Measurements from ENCODE around the gene BAZ2B. TPM values are rescaled to one million over a fixed set of nuclear protein-coding genes. Genes with fewer than 3 reads are reported as not detected.
A peak's percentile ranks its signal among the peaks of the same experiment; 100 is the strongest.

Gene BAZ2B
- polyA plus RNA-seq, 2 donors = 12.5 to 18.3 TPM

DNA sequence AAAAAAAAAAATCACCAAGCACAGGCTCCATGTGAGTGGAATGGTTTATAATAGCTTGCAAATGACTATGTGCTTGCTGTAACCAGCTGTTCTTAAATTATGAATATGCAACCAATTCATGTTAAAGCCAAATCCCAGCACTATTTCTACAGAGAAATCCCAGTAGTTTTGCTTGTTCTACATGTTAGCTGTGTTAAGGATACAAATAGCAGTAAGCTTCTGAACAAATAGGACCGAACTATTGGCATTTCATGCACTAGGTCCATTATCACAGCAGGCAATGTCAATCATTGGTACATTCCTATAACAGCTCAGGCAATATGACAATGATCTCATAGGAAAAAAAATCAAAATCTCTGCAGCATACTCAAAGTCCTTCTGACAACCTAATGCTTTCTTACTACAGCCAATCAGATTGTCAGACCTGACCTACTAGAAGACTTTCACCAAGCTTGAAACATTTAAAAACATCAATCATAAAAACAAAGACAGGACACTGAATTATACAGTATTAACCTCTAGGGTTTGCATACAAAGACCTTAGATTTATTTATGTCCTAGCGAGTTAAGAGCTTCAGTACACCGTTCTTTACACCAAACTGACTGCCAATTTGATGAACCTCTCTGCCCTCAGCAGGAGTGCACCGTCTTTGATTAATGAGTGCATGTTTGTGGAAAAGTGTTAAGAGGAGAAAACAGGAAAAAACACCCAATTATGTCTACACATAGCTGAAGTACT lies 6.4 kb downstream of the BAZ2B start:
- Histone ChIP-seq H3K27ac (ENCODE audit: low read depth in 2 of 2, low read length in 1 of 2) (no peak overlapping the region), H3K36me3 (ENCODE audit: control insufficient read depth in 2 of 2, insufficient read depth in 2 of 2, low read length in 1 of 2) (no peaks in the 10 kb centered on the region), H3K4me1 (ENCODE audit: control insufficient read depth in 2 of 2, insufficient read depth in 2 of 2, low read length in 1 of 2) (peaks cover under 1 to 2% of the 10 kb centered on the region in 2 donors), H3K4me3 (ENCODE audit: low read depth in 1 of 2, low read length in 2 of 2) (no peak overlapping the region), H3K9me3 (ENCODE audit: control insufficient read depth in 2 of 2, insufficient read depth in 1 of 2, low read depth in 1 of 2, low read length in 1 of 2) (no peaks in the 10 kb centered on the region), H3K27me3 (ENCODE audit: control insufficient read depth in 1 of 2, insufficient read depth in 2 of 2, low read length in 2 of 2) (no peaks in the 10 kb centered on the region)
- 43 to 49% methylated on average over 4 of the region's 4 CpGs for WGBS, 2 donors

- 69 to 72% methylated on average over 1 of the region's 1 CpG for WGBS, 2 donors
- no peaks in the 10 kb centered on the region for H3K9me3 ChIP-seq (ENCODE audit: control insufficient read depth in 2 of 2, insufficient read depth in 1 of 2, low read depth in 1 of 2, low read length in 1 of 2)
- H3K36me3 ChIP-seq (ENCODE audit: control insufficient read depth in 2 of 2, insufficient read depth in 2 of 2, low read length in 1 of 2) = no peaks in the 10 kb centered on the region
- no peaks in the 10 kb centered on the region for H3K27me3 ChIP-seq (ENCODE audit: control insufficient read depth in 1 of 2, insufficient read depth in 2 of 2, low read length in 2 of 2)
- no peak overlapping the region for H3K27ac ChIP-seq (ENCODE audit: low read depth in 2 of 2, low read length in 1 of 2)
- H3K4me3 ChIP-seq (ENCODE audit: low read depth in 1 of 2, low read length in 2 of 2) = no peak overlapping the region
- peaks cover 3 to 4% of the 10 kb centered on the region in 2 donors for H3K4me1 ChIP-seq (ENCODE audit: control insufficient read depth in 2 of 2, insufficient read depth in 2 of 2, low read length in 1 of 2)
Observed at GRCh38 chr2:159608723-159609308, 7.5 kb downstream of the BAZ2B start.

DNA sequence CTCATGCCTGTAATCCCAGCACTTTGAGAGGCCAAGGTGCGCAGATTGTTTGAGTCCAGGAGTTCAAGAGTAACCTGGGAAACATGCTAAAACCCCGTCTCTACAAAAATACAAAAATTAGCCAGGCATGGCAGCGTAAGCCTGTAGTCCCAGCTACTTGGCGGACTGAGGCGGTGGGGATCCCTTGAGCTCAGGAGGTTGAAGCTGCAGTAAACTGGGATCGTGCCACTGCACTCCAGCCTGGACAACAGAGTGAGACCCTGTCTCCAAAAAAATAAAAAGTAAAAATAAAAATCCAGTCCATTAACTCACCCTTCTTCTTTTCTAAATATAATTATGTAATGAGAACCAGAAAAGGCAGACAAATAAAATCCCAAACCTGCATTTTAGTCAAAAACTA lies 8.2 kb downstream of the BAZ2B start:
- no peaks in the 10 kb centered on the region for H3K9me3 ChIP-seq (ENCODE audit: control insufficient read depth in 2 of 2, insufficient read depth in 1 of 2, low read depth in 1 of 2, low read length in 1 of 2)
- H3K27ac ChIP-seq (ENCODE audit: low read depth in 2 of 2, low read length in 1 of 2) = no peak overlapping the region
- peaks cover 3 to 4% of the 10 kb centered on the region in 2 donors for H3K4me1 ChIP-seq (ENCODE audit: control insufficient read depth in 2 of 2, insufficient read depth in 2 of 2, low read length in 1 of 2)
- no peaks in the 10 kb centered on the region for H3K27me3 ChIP-seq (ENCODE audit: control insufficient read depth in 1 of 2, insufficient read depth in 2 of 2, low read length in 2 of 2)
- WGBS, 2 donors = 89 to 97% methylated on average over 6 of the region's 6 CpGs
- H3K36me3 ChIP-seq (ENCODE audit: control insufficient read depth in 2 of 2, insufficient read depth in 2 of 2, low read length in 1 of 2) = no peaks in the 10 kb centered on the region
- no peak overlapping the region for H3K4me3 ChIP-seq (ENCODE audit: low read depth in 1 of 2, low read length in 2 of 2)

GRCh38 chr2:159606287-159606686 lies 10.1 kb downstream of the BAZ2B start:
- H3K4me3 ChIP-seq (ENCODE audit: low read depth in 1 of 2, low read length in 2 of 2) = no peak overlapping the region
- WGBS, 2 donors = 16 to 19% methylated on average over 2 of the region's 2 CpGs
- no peaks in the 10 kb centered on the region for H3K9me3 ChIP-seq (ENCODE audit: control insufficient read depth in 2 of 2, insufficient read depth in 1 of 2, low read depth in 1 of 2, low read length in 1 of 2)
- H3K27ac ChIP-seq (ENCODE audit: low read depth in 2 of 2, low read length in 1 of 2) = peak overlapping the region in 1 of 2 donors; percentile 25
- H3K27me3 ChIP-seq (ENCODE audit: control insufficient read depth in 1 of 2, insufficient read depth in 2 of 2, low read length in 2 of 2) = no peaks in the 10 kb centered on the region
- peaks cover 3 to 4% of the 10 kb centered on the region in 2 donors for H3K4me1 ChIP-seq (ENCODE audit: control insufficient read depth in 2 of 2, insufficient read depth in 2 of 2, low read length in 1 of 2)
- H3K36me3 ChIP-seq (ENCODE audit: control insufficient read depth in 2 of 2, insufficient read depth in 2 of 2, low read length in 1 of 2) = no peaks in the 10 kb centered on the region

GRCh38 chr2:159605441-159606178 lies 10.7 kb downstream of the BAZ2B start:
- no peaks in the 10 kb centered on the region for H3K27me3 ChIP-seq (ENCODE audit: control insufficient read depth in 1 of 2, insufficient read depth in 2 of 2, low read length in 2 of 2)
- H3K4me3 ChIP-seq (ENCODE audit: low read depth in 1 of 2, low read length in 2 of 2) = no peak overlapping the region
- H3K9me3 ChIP-seq (ENCODE audit: control insufficient read depth in 2 of 2, insufficient read depth in 1 of 2, low read depth in 1 of 2, low read length in 1 of 2) = no peaks in the 10 kb centered on the region
- H3K4me1 ChIP-seq (ENCODE audit: control insufficient read depth in 2 of 2, insufficient read depth in 2 of 2, low read length in 1 of 2) = peaks cover 3 to 4% of the 10 kb centered on the region in 2 donors
- H3K27ac ChIP-seq (ENCODE audit: low read depth in 2 of 2, low read length in 1 of 2) = no peak overlapping the region
- H3K36me3 ChIP-seq (ENCODE audit: control insufficient read depth in 2 of 2, insufficient read depth in 2 of 2, low read length in 1 of 2) = no peaks in the 10 kb centered on the region
- 9 to 13% methylated on average over 3 of the region's 3 CpGs for WGBS, 2 donors

DNA sequence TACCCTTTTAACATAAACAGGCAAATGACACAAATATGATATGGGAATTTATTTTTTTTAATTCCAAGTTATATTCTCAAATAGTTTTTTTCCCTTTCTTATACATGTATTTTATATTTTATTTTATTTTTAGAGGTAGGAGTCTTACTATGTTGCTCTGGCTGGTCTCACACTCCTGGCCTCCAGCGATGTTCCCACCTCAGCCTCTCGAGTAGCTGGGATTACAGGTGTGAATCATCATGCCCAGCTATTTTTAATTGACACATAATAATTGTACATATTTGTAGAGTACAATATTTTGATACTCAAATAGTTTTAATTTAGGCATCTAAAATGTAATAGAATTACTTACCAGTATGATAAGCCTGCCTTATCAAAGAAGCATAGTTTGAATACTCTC lies 12.2 kb downstream of the BAZ2B start:
- H3K27me3 ChIP-seq (ENCODE audit: control insufficient read depth in 1 of 2, insufficient read depth in 2 of 2, low read length in 2 of 2) = no peaks in the 10 kb centered on the region
- peaks cover 3 to 4% of the 10 kb centered on the region in 2 donors for H3K4me1 ChIP-seq (ENCODE audit: control insufficient read depth in 2 of 2, insufficient read depth in 2 of 2, low read length in 1 of 2)
- 64 to 74% methylated on average over 2 of the region's 2 CpGs for WGBS, 2 donors
- no peak overlapping the region for H3K4me3 ChIP-seq (ENCODE audit: low read depth in 1 of 2, low read length in 2 of 2)
- H3K36me3 ChIP-seq (ENCODE audit: control insufficient read depth in 2 of 2, insufficient read depth in 2 of 2, low read length in 1 of 2) = no peaks in the 10 kb centered on the region
- no peaks in the 10 kb centered on the region for H3K9me3 ChIP-seq (ENCODE audit: control insufficient read depth in 2 of 2, insufficient read depth in 1 of 2, low read depth in 1 of 2, low read length in 1 of 2)
- H3K27ac ChIP-seq (ENCODE audit: low read depth in 2 of 2, low read length in 1 of 2) = no peak overlapping the region

- Histone ChIP-seq H3K27me3 (ENCODE audit: control insufficient read depth in 1 of 2, insufficient read depth in 2 of 2, low read length in 2 of 2) (no peaks in the 10 kb centered on the region), H3K4me3 (ENCODE audit: low read depth in 1 of 2, low read length in 2 of 2) (no peak overlapping the region), H3K4me1 (ENCODE audit: control insufficient read depth in 2 of 2, insufficient read depth in 2 of 2, low read length in 1 of 2) (peaks cover 3 to 4% of the 10 kb centered on the region in 2 donors), H3K27ac (ENCODE audit: low read depth in 2 of 2, low read length in 1 of 2) (peak overlapping the region in 1 of 2 donors; percentile 31), H3K9me3 (ENCODE audit: control insufficient read depth in 2 of 2, insufficient read depth in 1 of 2, low read depth in 1 of 2, low read length in 1 of 2) (no peaks in the 10 kb centered on the region), H3K36me3 (ENCODE audit: control insufficient read depth in 2 of 2, insufficient read depth in 2 of 2, low read length in 1 of 2) (no peaks in the 10 kb centered on the region)
- WGBS, 2 donors = 27 to 47% methylated on average over 3 of the region's 3 CpGs
Observed at GRCh38 chr2:159600752-159601151, 15.6 kb downstream of the BAZ2B start.

GRCh38 chr2:159595410-159596046 lies 20.8 kb downstream of the BAZ2B start:
- H3K4me3 ChIP-seq (ENCODE audit: low read depth in 1 of 2, low read length in 2 of 2) = no peak overlapping the region
- no peaks in the 10 kb centered on the region for H3K27me3 ChIP-seq (ENCODE audit: control insufficient read depth in 1 of 2, insufficient read depth in 2 of 2, low read length in 2 of 2)
- 62 to 70% methylated on average over 6 of the region's 6 CpGs for WGBS, 2 donors
- peaks cover 0 to 3% of the 10 kb centered on the region in 2 donors for H3K4me1 ChIP-seq (ENCODE audit: control insufficient read depth in 2 of 2, insufficient read depth in 2 of 2, low read length in 1 of 2)
- H3K36me3 ChIP-seq (ENCODE audit: control insufficient read depth in 2 of 2, insufficient read depth in 2 of 2, low read length in 1 of 2) = no peaks in the 10 kb centered on the region
- H3K27ac ChIP-seq (ENCODE audit: low read depth in 2 of 2, low read length in 1 of 2) = no peak overlapping the region
- no peaks in the 10 kb centered on the region for H3K9me3 ChIP-seq (ENCODE audit: control insufficient read depth in 2 of 2, insufficient read depth in 1 of 2, low read depth in 1 of 2, low read length in 1 of 2)

GRCh38 chr2:159592441-159592840 lies 23.9 kb downstream of the BAZ2B start:
- peaks cover 0 to 3% of the 10 kb centered on the region in 2 donors for H3K4me1 ChIP-seq (ENCODE audit: control insufficient read depth in 2 of 2, insufficient read depth in 2 of 2, low read length in 1 of 2)
- no peak overlapping the region for H3K27ac ChIP-seq (ENCODE audit: low read depth in 2 of 2, low read length in 1 of 2)
- no peak overlapping the region for H3K4me3 ChIP-seq (ENCODE audit: low read depth in 1 of 2, low read length in 2 of 2)
- H3K27me3 ChIP-seq (ENCODE audit: control insufficient read depth in 1 of 2, insufficient read depth in 2 of 2, low read length in 2 of 2) = no peaks in the 10 kb centered on the region
- H3K36me3 ChIP-seq (ENCODE audit: control insufficient read depth in 2 of 2, insufficient read depth in 2 of 2, low read length in 1 of 2) = no peaks in the 10 kb centered on the region
- peaks cover 0 to 2% of the 10 kb centered on the region in 2 donors for H3K9me3 ChIP-seq (ENCODE audit: control insufficient read depth in 2 of 2, insufficient read depth in 1 of 2, low read depth in 1 of 2, low read length in 1 of 2)
- 62 to 68% methylated on average over 4 of the region's 4 CpGs for WGBS, 2 donors

Data from esophagus (tissue), 2 donors.